TTC549 (cell line): ENCODE measurements around the gene LYPD1.

ENCODE experiments used
- FAIRE-seq: peaks from 2 replicates; lab custom pipeline; 2012; peaks lifted over from hg19 to GRCh38; lab: Jason Lieb, UNC

Gene LYPD1

GRCh38 chr2:132595186-132595585, 74.8 kb downstream of the LYPD1 start:
- FAIRE-seq: no peak
